Right lobe of liver (tissue), 6 donors: ENCODE data around the gene PVR. TPM values are rescaled to one million over a fixed set of nuclear protein-coding genes. Genes with fewer than 3 reads are reported as not detected.

Experiments used
- ATAC-seq, 4 donors: fragments of 200-7000 bp; cut with Tn5 transposase; one replicate each; pipeline ENCODE4 v1.9.1; 2020; ENCODE audit warnings: mild to moderate bottlenecking in 4 of 4, moderate library complexity in 4 of 4
- DNase-seq, 3 donors: peaks; one replicate each; pipeline ENCODE4 v3.0.0-alpha.2; 2020
- H3K27ac ChIP-seq, 3 donors: fragments of 200-600 bp; one replicate each; pipeline ENCODE4 v1.8.0; 2022
- H3K27me3 ChIP-seq, 2 donors: fragments of 200-600 bp; one replicate each; pipeline ENCODE4 v1.8.0; 2022
- H3K36me3 ChIP-seq, 4 donors: fragments of 200-600 bp; sonication (generic) in 1 of 4; one replicate each; pipeline versions ENCODE4 v1.5.1 to v1.8.0; 2017 to 2022; ENCODE audit warnings: control low read depth in 1 of 4
- H3K4me1 ChIP-seq, 4 donors: fragments of 200-600 bp; sonication (generic) in 1 of 4; one replicate each; pipeline versions ENCODE4 v1.5.1 to v1.8.0; 2017 to 2022; ENCODE audit warnings: control low read depth in 1 of 4
- H3K4me3 ChIP-seq, 3 donors: fragments of 200-600 bp; one replicate each; pipeline ENCODE4 v1.8.0; 2022
- H3K9me3 ChIP-seq, 4 donors: fragments of 200-600 bp; sonication (generic) in 1 of 4; one replicate each; pipeline versions ENCODE4 v1.5.1 to v1.8.0; 2017 to 2022; ENCODE audit warnings: control low read depth in 1 of 4
- CTCF ChIP-seq, 4 donors: fragments of 200-600 bp in 3 of 4; fragments of 450-650 bp in 1 of 4; IDR thresholded peaks; one replicate each; pipeline versions ENCODE4 v1.5.1 to v1.8.0; 2016 to 2022; ENCODE audit warnings: antibody characterized with exemption in 4 of 4, mild to moderate bottlenecking in 2 of 4
- POLR2A ChIP-seq: fragments of 450-650 bp; IDR thresholded peaks from one replicate; pipeline ENCODE4 v1.6.1; 2017; ENCODE audit warnings: antibody characterized with exemption, mild to moderate bottlenecking
- WGBS: methylation state at CpG from one replicate; pipeline ENCODE4 v1.1.6; 2018; ENCODE audit warnings: low coverage, low lambda C conversion rate; ENCODE audit not compliant: insufficient coverage; ENCODE audit errors: missing lambda C conversion rate; 5-methylcytosine and 5-hydroxymethylcytosine counted together
- intact Hi-C, 2 donors: fragments of 100-400 bp; cut with DNase I; formaldehyde crosslinking; loops; one replicate each; pipeline versions ENCODE4 v1.11.2 to v1.14.1; 2022
- total RNA-seq, 6 experiments: library from RNA; depleted of rRNA in 2 of 6; stranded (reverse); fragments of >200 nt in 2 of 6; fragmentation: NEBNext Ultra II Directional in 3 of 6; extraction: Animal tissue kit (Norgen Biotek cat#: 25700) in 3 of 6; gene quantifications; one replicate each; pipeline versions ENCODE4 v1.1.0 to v1.2.4, GENCODE V29; 2016 to 2023
- donor health status: DM: no; HTN: yes; CAD: no.
- donor health status: DM: no; HTN: no; CAD: no.
- donor health status: DM: no; HTN: no; CAD: no.
- donor health status: DM: no; HTN: yes; CAD: no.
- donor health status: DM: no; HTN: yes; CAD: no.

Gene PVR
- total RNA-seq, 6 experiments from 2014 or later = 26.6 to 66.6 (median 55.5) TPM

GRCh38 chr19:44645407-44646048 lies 1.8 kb downstream of the PVR start:
- TF ChIP-seq POLR2A = no peak
- TF ChIP-seq CTCF (IDR thresholded peaks at IDR 0.05) = no peak
- no peaks in the 10 kb centered on the region for H3K9me3 ChIP-seq
- peaks cover 0 to 49% (median 20%) of the 10 kb centered on the region in 4 donors for H3K4me1 ChIP-seq
- no peaks in the 10 kb centered on the region for H3K27me3 ChIP-seq
- peaks cover 4 to 30% (median 13%) of the 10 kb centered on the region in 4 donors for H3K36me3 ChIP-seq
- DNase-seq = peak in 2 of 3 donors; percentile 7
- H3K27ac ChIP-seq = peak overlapping the region in 2 of 3 donors; percentile 27 to 40
- intact Hi-C loops = no loop called here
- no peak for ATAC-seq
- H3K4me3 ChIP-seq = peak overlapping the region in 2 of 3 donors; percentile 16 to 45
- 48% methylated on average over 8 of the region's 8 CpGs for WGBS

- WGBS = 96% methylated on average over 3 of the region's 3 CpGs
- TF ChIP-seq POLR2A (no peak), CTCF (IDR thresholded peaks at IDR 0.05) (no peak)
- Histone ChIP-seq H3K27ac (peak overlapping the region in 2 of 3 donors; percentile 27 to 40), H3K9me3 (no peaks in the 10 kb centered on the region), H3K4me1 (peaks cover 0 to 44% (median 20%) of the 10 kb centered on the region in 4 donors), H3K36me3 (peaks cover 4 to 35% (median 16%) of the 10 kb centered on the region in 4 donors), H3K27me3 (no peaks in the 10 kb centered on the region), H3K4me3 (peak overlapping the region in 1 of 3 donors; percentile 45)
- intact Hi-C loops = no loop called here
- DNase-seq = no peak
- no peak for ATAC-seq
These were observed 2.3 kb downstream of the PVR start for GRCh38 chr19:44646049-44646416.

- Histone ChIP-seq H3K27me3 (no peaks in the 10 kb centered on the region), H3K36me3 (peaks cover 4 to 44% (median 21%) of the 10 kb centered on the region in 4 donors), H3K4me3 (no peak overlapping the region), H3K9me3 (no peaks in the 10 kb centered on the region), H3K27ac (no peak overlapping the region), H3K4me1 (peaks cover 0 to 44% (median 20%) of the 10 kb centered on the region in 4 donors)
- peak in 2 of 3 donors; percentile 23 to 52 for DNase-seq
- intact Hi-C loops = no loop called here
- WGBS = 93% methylated on average over 13 of the region's 31 CpGs
- ATAC-seq = no peak
- TF ChIP-seq CTCF (IDR thresholded peaks at IDR 0.05) (no peak), POLR2A (no peak)
These were observed 3.4 kb downstream of the PVR start for GRCh38 chr19:44647144-44647543.

- H3K4me3 ChIP-seq = no peak overlapping the region
- ATAC-seq (peak; percentile 54 to 77 (median 64)), DNase-seq (peak; percentile 51 to 71 (median 70))
- H3K27ac ChIP-seq = peak overlapping the region in 2 of 3 donors; percentile 67 to 79
- TF ChIP-seq POLR2A (no peak), CTCF (IDR thresholded peaks at IDR 0.05) (no peak)
- peaks cover 0 to 40% (median 20%) of the 10 kb centered on the region in 4 donors for H3K4me1 ChIP-seq
- 29% methylated on average over 3 of the region's 3 CpGs for WGBS
- no peaks in the 10 kb centered on the region for H3K9me3 ChIP-seq
- peaks cover 5 to 60% (median 33%) of the 10 kb centered on the region in 4 donors for H3K36me3 ChIP-seq
- intact Hi-C loops = no loop called here
- H3K27me3 ChIP-seq = no peaks in the 10 kb centered on the region
These were observed 5.0 kb downstream of the PVR start for GRCh38 chr19:44648631-44649251.
